GM21423 (cell line): Measurements from ENCODE around the gene RAD9A.

Source experiments
- ATAC-seq: cut with Tn5 transposase; IDR thresholded peaks from one replicate; pipeline ENCODE4 v1.9.1; 2021; ENCODE audit warnings: mild to moderate bottlenecking, moderate library complexity; ENCODE audit not compliant: unreplicated experiment

The RAD9A gene

DNA sequence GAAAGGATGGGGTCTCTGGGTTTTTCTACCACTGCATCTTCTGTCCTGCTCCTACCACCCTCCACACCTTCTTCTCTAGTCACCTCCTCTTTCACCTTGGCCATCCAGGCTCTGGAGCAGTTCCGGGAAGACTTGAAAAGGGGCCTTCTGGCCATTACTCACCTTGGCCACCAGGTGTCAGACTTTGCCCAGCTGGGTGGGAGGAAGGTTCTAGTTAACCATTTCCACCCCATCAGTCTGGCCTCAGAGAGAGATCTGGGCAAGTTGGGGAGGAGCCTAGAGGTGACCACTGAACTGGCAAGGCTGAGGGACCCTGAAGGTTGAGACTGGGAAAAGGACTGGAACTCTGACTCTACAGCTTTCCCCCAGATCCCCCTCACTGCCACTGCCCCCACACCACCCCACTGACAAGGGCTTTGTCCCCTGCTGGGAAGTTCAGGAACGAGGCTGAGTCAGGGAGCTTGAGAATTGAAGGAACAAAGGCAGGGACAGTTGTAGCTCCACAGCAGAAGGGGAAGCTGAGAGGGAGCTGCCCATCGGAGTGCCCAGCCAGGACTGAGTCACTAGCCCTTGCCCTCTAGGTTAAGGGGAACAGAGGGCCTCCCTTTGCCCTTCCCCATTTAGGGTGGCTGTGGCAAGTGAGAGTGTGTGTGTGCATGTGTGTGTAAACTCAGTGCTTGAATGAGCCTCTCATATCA lies 34.8 kb upstream of the RAD9A start:
- no peak for ATAC-seq

DNA sequence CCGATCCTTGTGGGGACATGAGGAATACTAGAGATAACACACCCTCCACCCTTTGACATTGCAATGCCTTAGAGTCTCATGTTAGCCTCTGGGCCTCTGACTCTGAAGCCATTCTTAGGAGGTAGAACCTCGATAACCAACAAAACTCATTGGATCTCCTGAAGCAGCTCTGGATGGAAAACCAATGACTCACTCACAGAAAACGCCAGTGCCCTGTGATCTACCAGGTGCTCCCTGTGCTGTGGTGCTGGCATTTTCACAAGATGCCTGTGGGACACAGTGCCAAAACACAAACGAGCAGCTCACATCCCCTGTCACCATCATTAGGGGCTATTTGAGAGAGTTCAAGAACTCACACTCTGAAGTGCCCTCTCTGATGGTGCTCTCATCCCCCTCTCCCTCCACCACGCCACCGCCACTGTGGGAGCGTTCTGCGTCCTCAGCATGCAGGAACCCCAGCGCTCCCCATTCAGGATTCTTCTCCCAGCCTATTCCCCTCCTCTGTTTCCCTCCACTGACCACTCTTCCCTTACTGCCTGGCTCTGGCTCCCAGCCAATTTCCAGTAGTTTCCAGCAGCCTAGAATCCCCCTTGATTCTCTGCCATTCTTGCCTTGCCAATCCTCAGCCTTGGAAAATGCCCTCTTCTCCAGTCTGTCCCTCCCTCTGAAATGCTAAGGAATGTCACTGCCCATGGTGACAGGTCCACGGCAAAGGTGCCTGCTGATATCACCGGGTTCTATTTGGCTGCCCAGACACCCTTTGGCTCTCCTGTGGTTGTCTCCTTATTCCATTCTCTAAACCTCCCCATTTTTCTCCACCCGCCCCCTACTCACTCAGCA lies 33.7 kb upstream of the RAD9A start:
- ATAC-seq: no peak

DNA sequence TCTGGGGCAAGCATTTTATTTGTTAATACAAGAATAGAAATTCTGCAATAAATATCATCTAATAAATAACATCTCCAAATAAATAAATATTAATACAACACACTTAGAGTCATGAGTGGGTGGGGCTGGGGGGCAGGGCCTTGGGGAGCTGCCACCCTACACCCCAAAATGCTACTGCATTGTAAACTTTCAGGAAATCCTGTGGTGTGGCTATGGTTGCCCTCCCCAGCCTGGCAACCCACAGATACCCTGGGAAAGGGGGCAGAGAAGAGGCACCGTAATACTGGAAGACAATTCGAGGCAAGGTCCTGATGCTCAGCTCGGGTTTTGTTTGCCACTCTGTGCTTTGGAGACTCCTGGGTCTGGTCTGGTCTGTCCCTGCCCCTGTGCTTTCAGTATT lies 27.6 kb upstream of the RAD9A start:
- ATAC-seq: no peak

DNA sequence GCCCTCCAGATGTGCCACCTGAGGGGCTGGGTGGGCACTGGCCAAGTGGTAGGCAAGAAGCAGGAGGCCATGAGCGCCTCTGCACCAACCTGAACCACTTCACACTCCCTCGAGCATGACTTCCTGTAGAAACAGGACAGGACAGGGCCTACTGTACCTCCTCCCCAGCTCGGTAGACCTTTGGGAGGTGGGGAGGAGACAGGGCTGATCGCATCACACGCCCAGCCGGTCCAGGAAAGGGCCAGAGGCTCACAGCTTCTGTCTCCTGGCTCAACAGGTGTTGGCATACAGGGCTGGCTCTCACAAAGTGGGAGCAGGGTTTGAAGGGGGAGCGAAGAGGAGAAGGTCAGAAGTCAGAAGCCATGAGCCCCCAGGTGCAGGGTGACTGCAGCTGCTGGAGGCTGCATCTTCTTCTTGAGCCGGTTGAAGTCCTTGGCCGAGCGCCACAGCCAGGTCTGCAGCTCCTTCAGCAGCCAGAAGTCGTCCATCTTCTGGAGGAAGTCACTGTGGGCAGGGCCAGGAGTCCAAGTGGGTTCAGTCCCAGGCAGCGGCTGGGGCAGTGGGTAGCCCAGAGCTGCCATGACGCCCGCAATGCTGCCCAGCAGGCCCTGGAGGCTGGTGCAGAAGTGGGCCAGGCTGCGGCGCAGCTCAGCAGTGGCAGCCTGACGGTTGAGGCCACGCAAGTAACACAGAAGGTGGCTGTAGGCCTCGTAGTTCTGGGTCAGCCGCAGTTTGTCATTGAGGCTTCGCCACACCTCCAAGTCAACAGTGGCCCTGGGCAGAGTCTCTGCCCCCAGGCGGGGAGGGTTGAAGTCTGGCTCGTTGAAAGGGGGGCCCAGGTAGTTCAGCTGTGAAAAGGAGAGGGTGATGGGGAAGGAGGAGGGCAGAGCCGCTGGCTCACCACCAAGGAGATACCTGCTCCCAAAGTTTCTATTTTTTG lies 26.7 kb upstream of the RAD9A start:
- ATAC-seq: no peak

DNA sequence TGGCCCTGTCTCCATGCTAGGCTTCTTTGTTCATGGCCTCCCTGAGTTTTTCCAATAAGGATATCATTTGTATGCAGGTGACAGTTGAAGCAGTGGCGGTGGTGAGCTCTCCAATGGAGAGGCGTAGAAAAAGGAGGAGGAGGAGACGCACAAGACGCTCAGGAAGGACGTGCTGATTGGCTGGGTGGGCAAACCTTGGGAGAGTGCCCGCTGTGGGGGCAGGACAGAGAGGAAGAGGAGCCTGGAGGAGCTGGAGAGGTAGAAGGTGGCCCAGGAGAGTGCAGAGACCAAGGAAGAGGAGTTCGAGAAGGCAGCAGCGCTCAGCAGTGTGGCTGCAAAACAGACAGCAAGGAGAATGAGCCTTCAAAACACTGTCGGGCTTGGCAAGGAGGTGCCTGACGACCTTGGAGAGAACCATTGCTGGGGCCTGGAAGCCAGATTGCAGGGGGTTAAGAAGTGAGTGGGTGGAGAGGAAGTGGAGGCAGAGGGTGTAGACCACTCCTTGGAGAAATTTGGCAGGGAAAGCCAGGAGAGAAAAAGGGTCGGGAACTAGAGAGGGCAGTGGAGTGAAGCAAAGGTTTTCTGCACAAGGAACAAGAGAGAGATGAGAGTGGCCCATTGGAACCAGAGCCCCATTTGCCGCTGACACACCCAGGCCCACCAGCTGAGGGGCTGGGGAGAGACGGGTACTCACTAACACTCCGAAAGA lies 25.9 kb upstream of the RAD9A start:
- no peak for ATAC-seq

DNA sequence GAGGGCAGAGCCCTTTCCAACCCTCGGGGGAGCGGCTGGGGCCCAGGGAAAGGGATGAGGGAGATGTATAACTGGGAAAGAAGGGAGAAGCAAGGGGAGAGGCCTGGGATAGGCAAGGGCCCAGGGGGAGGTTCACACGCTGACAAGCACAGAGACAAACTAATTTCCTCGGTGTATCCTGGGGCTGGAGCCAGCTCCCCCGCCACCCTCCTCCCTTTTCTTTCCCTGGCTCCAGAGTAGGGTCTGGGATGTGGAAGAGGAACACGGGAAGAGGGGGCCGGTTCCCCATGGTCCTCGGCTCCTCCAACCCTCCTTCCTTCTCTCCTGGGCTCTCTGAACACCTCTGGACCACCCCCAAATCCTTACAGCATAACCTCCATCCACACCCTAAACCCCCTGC lies 25.2 kb upstream of the RAD9A start:
- no peak for ATAC-seq

DNA sequence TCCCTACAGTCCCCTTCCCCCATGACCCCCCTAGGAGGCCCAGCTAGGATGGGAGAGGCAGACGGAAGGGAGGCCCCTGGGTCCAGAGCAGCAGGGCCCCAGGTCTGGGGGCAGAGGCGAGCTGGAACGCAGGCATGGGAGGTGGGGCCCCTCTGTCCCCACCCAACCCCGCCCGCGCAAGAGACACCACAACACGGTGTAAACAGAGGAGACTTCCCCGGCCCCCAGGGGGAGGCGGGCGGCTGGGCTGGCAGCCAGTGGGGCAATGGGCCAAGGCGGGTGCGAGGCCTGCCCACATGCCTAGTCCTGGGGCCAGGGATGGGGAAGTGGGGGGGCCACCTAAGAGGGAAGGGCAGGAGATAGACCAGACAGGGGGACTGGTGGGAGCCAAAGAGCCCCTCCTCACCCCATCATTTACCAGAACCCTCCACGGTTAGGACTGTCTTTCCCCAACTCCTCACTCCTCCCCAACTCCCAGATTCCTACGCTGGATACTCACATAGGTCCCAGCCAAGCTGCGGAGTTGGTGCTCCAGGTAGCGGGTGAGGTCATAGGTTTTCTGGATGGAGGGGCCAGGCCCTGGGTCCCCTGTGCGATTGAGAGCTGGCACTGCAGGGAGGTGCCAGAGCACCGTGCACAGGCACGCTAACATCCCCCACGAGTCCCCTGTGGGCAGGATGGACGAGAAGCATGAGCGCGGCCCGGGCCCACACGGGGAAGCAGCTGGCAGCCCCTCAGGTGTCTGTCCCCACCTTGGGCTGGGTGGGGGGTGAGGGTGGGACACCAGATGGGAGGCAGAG lies 24.6 kb upstream of the RAD9A start:
- ATAC-seq: no peak

DNA sequence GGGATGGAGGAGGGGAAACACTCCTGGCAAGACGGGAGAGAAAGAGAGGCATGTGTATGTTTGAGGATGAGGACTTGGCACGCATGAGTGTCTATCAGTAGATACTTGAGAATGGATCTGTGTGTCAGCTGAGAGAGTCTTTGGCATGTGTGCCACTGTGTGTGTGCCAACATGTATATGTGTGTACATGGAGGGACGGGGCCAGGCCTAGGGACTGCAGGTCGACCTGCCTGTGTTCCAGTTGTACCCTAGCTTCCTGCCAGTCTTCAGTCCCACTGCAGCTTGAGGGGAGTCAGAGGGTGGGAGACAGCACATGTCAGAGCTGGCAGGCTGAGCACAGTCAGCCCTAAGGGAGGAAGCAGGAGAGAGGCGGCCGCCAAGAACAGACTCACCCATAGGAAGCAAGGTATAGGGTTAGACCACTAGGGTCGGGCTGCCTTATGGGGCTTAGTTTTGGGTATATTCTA lies 24.0 kb upstream of the RAD9A start:
- no peak for ATAC-seq

DNA sequence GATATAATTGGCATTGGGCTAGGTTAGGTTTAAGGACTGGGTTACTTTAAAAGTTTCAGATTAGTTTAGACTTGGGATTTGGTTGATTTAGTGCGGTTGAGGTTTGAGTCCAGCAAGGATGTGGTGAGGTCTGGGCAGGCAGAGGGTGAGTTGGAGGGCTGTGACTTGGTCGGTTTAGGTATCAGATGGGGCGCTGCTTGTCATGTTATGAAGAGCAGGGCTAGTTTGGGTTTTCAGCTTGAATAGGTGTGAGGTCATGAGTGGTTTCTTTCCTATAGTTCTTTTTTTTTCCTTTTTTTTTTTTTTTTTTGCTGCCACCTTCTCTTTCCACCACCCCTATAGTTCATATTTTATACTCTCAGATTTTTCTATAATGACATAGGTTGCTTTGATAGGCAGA lies 23.2 kb upstream of the RAD9A start:
- peak; percentile 40 for ATAC-seq

DNA sequence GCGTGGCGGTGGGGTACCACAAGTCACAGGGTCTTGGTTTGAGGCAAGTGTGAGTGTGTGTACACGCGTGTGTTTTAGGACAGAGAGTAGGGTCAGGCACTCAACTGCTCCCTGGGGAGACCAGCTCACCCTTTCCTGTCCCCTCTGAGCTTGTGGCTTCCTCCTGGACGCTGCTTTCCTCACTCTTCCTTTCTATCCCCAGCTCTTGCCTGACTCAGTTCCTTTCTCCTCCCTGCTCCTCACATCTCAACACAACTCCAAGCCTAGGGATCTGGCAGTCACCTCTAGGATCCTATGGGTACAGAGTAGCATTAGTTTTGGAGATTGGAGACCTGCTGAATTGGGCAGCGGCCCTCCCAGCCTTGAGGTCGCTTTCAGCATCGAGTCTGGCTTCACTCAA lies 22.5 kb upstream of the RAD9A start:
- ATAC-seq: no peak

DNA sequence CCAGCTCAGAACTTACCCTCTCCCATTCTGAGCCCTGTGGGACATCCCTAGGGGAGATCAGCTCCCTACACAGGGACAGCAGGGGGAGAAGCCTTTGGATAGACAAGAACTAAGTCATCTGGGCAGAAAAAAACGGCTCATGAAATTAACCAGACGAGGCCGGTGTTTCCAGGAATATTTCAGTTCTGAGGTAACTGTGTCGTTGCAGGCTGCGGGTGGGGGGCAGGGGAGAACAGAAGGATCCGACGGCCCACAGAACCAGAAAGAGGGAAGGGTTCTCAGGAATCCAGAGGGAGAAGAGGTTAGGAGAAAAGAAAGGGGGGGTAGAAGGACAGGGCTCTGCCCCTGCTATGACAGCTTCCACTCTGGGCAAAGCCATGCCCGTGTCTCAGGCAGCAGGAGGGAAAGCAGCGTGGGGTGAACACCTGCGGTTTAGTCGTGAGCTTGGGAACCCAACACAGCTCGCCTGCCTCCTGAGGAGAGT lies 21.9 kb upstream of the RAD9A start:
- ATAC-seq: no peak

DNA sequence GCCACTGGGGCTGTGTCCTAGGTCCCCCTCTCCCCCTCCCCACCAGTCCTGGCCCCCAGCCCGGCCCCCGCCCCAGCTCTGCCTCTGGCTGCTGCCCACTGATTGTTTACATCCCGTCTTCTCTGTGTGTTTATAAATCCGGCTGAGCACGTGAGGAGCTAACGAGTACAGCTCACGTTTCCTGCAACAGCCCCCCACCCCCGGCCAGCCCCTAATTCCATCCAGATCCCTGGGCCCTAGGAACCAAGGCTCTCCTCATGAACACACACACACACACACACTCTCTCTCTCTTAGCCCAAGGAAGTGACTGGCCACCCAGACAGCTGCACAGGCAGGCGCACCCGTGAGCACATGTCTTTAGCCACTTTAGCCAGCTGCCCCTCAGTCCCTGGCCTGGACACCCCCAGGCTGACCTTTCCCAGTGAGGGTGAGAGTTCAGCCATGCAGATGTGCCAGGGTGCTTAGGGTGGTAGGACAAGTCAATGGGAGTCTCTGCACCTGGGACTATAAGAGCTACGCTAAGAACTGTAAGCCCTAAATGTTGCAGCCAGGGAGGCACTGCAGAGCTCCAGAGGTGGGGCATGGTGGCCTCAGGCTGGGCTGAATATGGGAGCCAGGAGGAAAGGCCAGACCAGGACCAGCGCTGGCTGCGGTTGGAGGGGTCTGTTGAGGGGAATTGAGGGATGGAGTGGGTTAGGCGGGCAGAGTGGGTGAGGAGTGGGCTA lies 21.3 kb upstream of the RAD9A start:
- ATAC-seq: no peak

DNA sequence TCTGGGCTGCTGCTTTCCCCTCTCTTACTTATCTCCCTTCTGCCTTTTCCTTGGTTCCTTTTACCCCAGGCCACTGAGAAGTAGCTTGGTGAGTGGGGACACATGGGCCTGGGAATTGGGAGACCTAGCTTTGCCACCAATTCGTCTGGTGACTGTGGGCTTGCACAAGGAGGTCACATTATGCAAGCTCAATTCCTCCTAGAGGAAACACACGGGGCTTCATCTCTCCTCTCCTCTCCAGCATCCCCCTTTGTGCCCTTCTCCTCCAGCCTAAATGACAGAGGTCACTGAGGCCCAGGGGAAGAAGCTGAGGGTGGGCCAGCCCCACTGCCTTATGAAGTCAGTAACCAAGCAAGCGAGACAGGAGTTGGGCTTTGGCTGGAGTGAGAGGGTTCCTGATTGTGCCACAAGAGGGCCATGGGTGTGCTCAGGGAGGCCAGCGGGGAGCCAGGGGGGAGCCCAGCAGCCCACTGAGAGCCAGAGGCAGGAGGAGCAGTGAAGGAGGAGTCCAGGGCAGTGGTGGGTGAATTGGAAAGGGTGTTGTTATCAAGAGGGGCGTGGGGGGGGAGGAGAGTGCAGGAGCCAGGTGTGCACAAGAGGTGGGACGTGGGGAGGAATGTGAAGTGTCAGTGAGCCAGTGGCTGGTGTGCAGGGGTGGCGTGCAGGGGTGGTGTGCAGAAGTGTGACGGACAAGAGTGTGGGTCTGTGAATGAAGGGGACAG lies 20.4 kb upstream of the RAD9A start:
- ATAC-seq: no peak

DNA sequence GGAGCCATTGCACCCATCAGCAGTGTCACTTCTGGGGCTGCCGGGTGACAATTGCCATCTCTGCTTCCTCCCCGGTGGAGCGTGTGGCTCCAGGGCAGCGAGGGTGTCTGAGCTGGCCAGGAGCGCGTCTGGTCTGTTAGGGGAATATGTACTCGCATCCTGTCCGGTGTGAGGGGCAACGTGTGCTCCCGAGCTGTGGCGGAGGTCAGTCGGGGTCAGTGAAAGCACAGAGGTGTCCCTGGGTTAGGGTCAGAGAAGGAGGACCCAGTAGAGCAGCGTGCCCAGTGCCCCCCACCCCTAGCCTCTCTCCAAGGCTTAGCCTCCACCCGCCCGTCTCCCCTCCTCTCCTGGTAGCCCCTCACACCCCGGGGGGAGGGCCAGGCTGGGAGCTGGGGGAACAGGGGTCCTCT lies 19.9 kb upstream of the RAD9A start:
- ATAC-seq: no peak

DNA sequence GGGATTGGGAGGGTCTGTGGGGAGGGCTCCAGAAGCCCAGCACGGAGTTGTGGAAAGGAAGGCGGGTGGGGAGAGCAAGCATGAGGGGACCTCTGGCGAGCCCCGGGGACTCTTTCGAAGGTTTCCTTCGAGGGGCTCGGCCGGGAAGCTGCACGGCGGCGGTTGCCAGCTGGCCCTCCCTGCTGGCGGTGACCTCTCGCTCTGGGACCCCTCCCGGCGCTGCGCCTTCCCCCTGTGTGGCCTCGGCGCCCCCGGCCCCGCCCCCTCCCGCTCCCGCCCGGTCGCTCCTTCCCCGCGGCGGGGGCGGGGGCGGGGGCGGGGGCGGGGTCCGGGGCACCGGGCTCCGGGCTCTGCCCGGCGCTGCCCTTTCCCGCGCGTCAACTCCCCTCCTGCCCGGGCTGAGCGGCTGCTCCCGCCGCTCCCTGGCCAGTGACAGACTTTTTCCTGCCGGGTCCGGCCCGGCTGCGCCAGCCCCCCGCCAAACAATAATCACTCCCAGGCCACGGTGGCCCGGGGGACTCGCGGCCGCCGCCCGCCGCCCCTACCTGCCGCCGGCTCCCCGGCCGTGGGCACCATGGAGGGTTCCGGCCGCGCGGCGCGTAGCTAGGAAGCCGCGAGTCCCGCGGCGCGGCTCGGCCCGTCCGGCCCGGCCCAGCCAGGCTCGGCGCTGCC lies 19.3 kb upstream of the RAD9A start:
- peak; percentile 5 for ATAC-seq

DNA sequence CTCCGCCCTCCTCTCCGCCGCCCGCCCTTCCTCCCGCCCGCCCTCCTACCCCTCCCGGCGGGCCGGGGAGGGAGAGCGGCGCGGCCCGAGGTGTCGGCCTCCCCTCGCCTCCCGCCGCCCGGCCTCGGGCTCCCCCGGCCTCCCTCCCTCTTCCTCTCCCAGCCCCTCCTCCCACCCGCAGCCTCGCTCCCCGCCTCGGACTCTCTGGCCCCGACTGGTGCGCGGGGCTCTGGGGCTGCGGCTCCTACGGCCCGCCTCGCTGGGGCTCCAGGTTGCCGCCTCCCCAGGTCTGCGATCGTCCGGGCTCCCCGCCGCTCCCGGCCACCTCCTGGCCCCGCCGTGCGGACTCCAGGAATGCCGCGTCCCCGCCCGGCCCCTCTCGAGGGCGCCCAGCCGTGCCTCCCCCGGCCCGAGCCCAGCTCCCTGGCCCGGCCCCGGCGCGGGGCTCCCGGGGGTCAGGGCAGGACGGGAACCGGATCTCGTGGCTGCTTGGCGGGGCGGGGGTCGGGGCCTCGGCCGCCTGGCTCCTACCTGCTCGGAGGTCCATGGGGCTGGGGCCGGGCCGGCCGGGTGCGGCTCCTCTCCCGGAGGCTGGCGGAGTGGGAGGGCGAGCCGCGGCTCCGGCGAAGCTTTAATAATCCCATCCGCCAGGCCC lies 18.7 kb upstream of the RAD9A start, which contains the start of gene CLCF1:
CLCF1 (minus strand) TSS at position 606 of the 655 bp plus-strand sequence; CDS start at position 547, 59 bp downstream.
- ATAC-seq: peak; percentile 16
